ENCODE measurements around the gene CARS2. TPM values are rescaled to one million over a fixed set of nuclear protein-coding genes. Genes with fewer than 3 reads are reported as not detected.
A peak's percentile ranks its signal among the peaks of the same experiment; 100 is the strongest.

CARS2 gene
- total RNA-seq, 1 experiment from 2014 or later, result 41.9 TPM

DNA sequence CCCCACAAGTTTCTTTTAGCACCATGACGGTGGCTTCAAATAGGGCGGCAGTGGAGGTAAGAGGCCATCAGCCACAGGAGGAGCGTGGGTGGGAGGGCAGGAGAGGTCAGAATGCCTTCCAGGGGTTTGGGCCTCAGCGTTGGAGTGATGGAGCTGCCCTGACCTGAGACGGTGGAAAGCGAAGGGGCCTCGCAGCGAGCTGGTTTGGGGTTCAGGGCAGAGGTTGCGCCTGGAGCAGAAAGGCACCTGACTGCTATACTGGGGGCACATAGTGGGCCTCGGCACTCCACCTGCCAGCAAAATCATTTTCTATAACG lies 91.0 kb downstream of the CARS2 start:
- Mint-ChIP-seq H3K9me3 (peaks cover 7 to 12% of the 10 kb centered on the region in 2 experiments; a peak in 3 of 5 replicates), H3K4me1 (peaks cover 41 to 46% of the 10 kb centered on the region in 2 experiments), H3K4me3 (peak overlapping the region; percentile 86 to 91), H3K27me3 (ENCODE audit: low read depth) (peaks cover 43% of the 10 kb centered on the region), H3K36me3 (ENCODE audit: insufficient read depth in 1 of 3, low read depth in 3 of 3) (peaks cover 0 to 2% (median 2%) of the 10 kb centered on the region in 3 experiments; a peak in 3 of 7 replicates), H3K27ac (peak overlapping the region in 1 of 3 experiments; percentile 93; a peak in 2 of 7 replicates)
- H3K18ac ChIP-seq (ENCODE audit: insufficient read length, low read depth, low read length), result peak overlapping the region; percentile 50
- no peak overlapping the region for H3K4ac ChIP-seq (ENCODE audit: low read depth, low read length)
- no peak overlapping the region for H2BK12ac ChIP-seq (ENCODE audit: insufficient read length, low read depth, low read length)
- H4K20me1 ChIP-seq (ENCODE audit: control insufficient read depth, insufficient read depth, insufficient read length), result peaks cover 2% of the 10 kb centered on the region
- no peak overlapping the region for H2AK5ac ChIP-seq (ENCODE audit: insufficient read length, low read length)
- H3K27me3 ChIP-seq (ENCODE audit: insufficient read depth, low read length), result no peaks in the 10 kb centered on the region
- H2BK120ac ChIP-seq (ENCODE audit: low read depth, low read length, poor library complexity, severe bottlenecking), result no peak overlapping the region
- no peak overlapping the region for H4K8ac ChIP-seq (replicated peaks; ENCODE audit: insufficient read length, low read depth, low read length)
- no peak overlapping the region for H2AFZ ChIP-seq (ENCODE audit: low read length)
- no peak overlapping the region for H3K14ac ChIP-seq (ENCODE audit: insufficient read depth, low read length)
- H3T11ph ChIP-seq (ENCODE audit: low read length), result no peak overlapping the region
- no peaks in the 10 kb centered on the region for H3K9me3 ChIP-seq (ENCODE audit: control insufficient read depth, low read depth, low read length)
- H3K79me1 ChIP-seq (ENCODE audit: insufficient read depth, low read depth, low read length, poor library complexity, severe bottlenecking), result no peaks in the 10 kb centered on the region
- no peak overlapping the region for H4K5ac ChIP-seq (ENCODE audit: insufficient read length, low read depth, low read length)
- H3K23ac ChIP-seq (ENCODE audit: insufficient read length, low read depth, low read length), result no peak overlapping the region
- H4K91ac ChIP-seq (ENCODE audit: insufficient read length, low read depth, low read length), result no peak overlapping the region
- no peak overlapping the region for H3K27ac ChIP-seq (ENCODE audit: insufficient read length, low read depth, low read length)
- no peak overlapping the region for H2BK15ac ChIP-seq (ENCODE audit: low read depth, low read length)
- H2BK5ac ChIP-seq (ENCODE audit: insufficient read length, low read length), result no peak overlapping the region
- H3K56ac ChIP-seq (ENCODE audit: insufficient read length, low read depth, low read length), result no peak overlapping the region
- DNase-seq, result no peak
- H3K4me2 ChIP-seq (ENCODE audit: insufficient read depth, insufficient read length, low read length), result peak overlapping the region; percentile 3
- H3K79me2 ChIP-seq (ENCODE audit: insufficient read depth, low read length), result peaks cover 21% of the 10 kb centered on the region; the same call in 1 of the 2 replicates
- H3K9ac ChIP-seq (ENCODE audit: extremely low read depth, insufficient read length, low read length), result no peak overlapping the region
- no peak for TF ChIP-seq CTCF (conservative IDR thresholded peaks at IDR 0.05)
- H3K23me2 ChIP-seq (ENCODE audit: insufficient read length, low read depth, low read length, poor library complexity, severe bottlenecking), result peaks cover 6% of the 10 kb centered on the region
- WGBS (ENCODE audit: extremely low coverage, insufficient read length, low lambda C conversion rate), result no CpG with 5 or more reads among the region's 11 CpGs
- no peak overlapping the region for H2BK20ac ChIP-seq (ENCODE audit: low read depth, low read length, poor library complexity, severe bottlenecking)
- H3K4me1 ChIP-seq (ENCODE audit: insufficient read depth, low read length), result no peaks in the 10 kb centered on the region
